Stimulated activated CD8-positive, alpha-beta memory T cell treated with anti-CD3 and anti-CD28 coated beads, Interleukin-7, amount 100 ng/mL, for 24 hours (primary cell): ENCODE data around the gene PRKN.
"Not testable (repeated sequence)": the region's sequence is repeated elsewhere in the genome, so short reads cannot be mapped to it uniquely, and the experiment has no call there.

Experiments used
- DNase-seq: peaks from one replicate; pipeline ENCODE4 v3.0.0-alpha.2; 2020; ENCODE audit warnings: low read depth

PRKN gene

GRCh38 chr6:162443101-162443500 is 284.5 kb downstream of the PRKN start:
- DNase-seq, result no peak

- no peak for DNase-seq
Measured at GRCh38 chr6:162442687-162443086, 284.9 kb downstream of the PRKN start.

GRCh38 chr6:162441991-162442390 is 285.6 kb downstream of the PRKN start:
- no peak for DNase-seq

- DNase-seq, result no peak
Measured at GRCh38 chr6:162438980-162439379, 288.6 kb downstream of the PRKN start.

GRCh38 chr6:162435071-162435470 is 292.5 kb downstream of the PRKN start:
- DNase-seq, result no peak

GRCh38 chr6:162421004-162421403 is 306.6 kb downstream of the PRKN start:
- no peak for DNase-seq

- DNase-seq, result no peak
Measured at GRCh38 chr6:162416831-162417537, 310.6 kb downstream of the PRKN start.

GRCh38 chr6:162416307-162416706 is 311.3 kb downstream of the PRKN start:
- no peak for DNase-seq

GRCh38 chr6:162409741-162410691 is 317.6 kb downstream of the PRKN start:
- DNase-seq, result no peak

GRCh38 chr6:162408826-162409535 is 318.6 kb downstream of the PRKN start:
- no peak for DNase-seq

GRCh38 chr6:162404951-162405350 is 322.6 kb downstream of the PRKN start:
- DNase-seq, result no peak

GRCh38 chr6:162403031-162403430 is 324.5 kb downstream of the PRKN start:
- no peak for DNase-seq

- DNase-seq, result no peak
Measured at GRCh38 chr6:162395181-162395580, 332.4 kb downstream of the PRKN start.

GRCh38 chr6:162390961-162391811 is 336.4 kb downstream of the PRKN start:
- not testable (repeated sequence) for DNase-seq

GRCh38 chr6:162389343-162390085 is 338.1 kb downstream of the PRKN start:
- no peak for DNase-seq

- DNase-seq, result no peak
Measured at GRCh38 chr6:162388383-162388777, 339.2 kb downstream of the PRKN start.

- DNase-seq, result no peak
Measured at GRCh38 chr6:162387718-162388382, 339.7 kb downstream of the PRKN start.

GRCh38 chr6:162385980-162386379 is 341.6 kb downstream of the PRKN start:
- no peak for DNase-seq

GRCh38 chr6:162379757-162380409 is 347.7 kb downstream of the PRKN start:
- no peak for DNase-seq

GRCh38 chr6:162377735-162378134 is 349.8 kb downstream of the PRKN start:
- no peak for DNase-seq
